Sigmoid colon (tissue), 7 donors: Measurements from ENCODE around the gene IKZF4. TPM values are rescaled to one million over a fixed set of nuclear protein-coding genes. Genes with fewer than 3 reads are reported as not detected.

Experiments used
- DNase-seq: peaks from one replicate; pipeline ENCODE4 v3.0.0-alpha.2; 2019
- H3K27ac ChIP-seq, 4 donors: fragments of 200-600 bp; sonication (generic); one replicate each; pipeline ENCODE4 v1.5.1; 2016 to 2019; ENCODE audit warnings: mild to moderate bottlenecking in 1 of 4
- H3K27me3 ChIP-seq, 3 donors: fragments of 200-600 bp; sonication (generic); one replicate each; pipeline ENCODE4 v1.5.1; 2019; ENCODE audit warnings: mild to moderate bottlenecking in 1 of 3
- H3K36me3 ChIP-seq, 4 donors: fragments of 200-600 bp; sonication (generic); one replicate each; pipeline ENCODE4 v1.5.1; 2016 to 2019
- H3K4me1 ChIP-seq, 4 donors: fragments of 200-600 bp; sonication (generic); one replicate each; pipeline ENCODE4 v1.5.1; 2017 to 2019
- H3K4me3 ChIP-seq, 4 donors: fragments of 200-600 bp; sonication (generic); one replicate each; pipeline ENCODE4 v1.5.1; 2017 to 2019; ENCODE audit warnings: mild to moderate bottlenecking in 2 of 4, moderate library complexity in 1 of 4
- H3K9me3 ChIP-seq, 4 donors: fragments of 200-600 bp in 3 of 4; sonication (generic) in 3 of 4; one replicate each; pipeline versions ENCODE4 v1.5.1 to v1.6.1; 2013 to 2019
- CTCF ChIP-seq, 4 experiments: fragments of 450-650 bp in 3 of 4; fragments of 200-600 bp in 1 of 4; IDR thresholded peaks; one replicate each; pipeline ENCODE4 v1.5.1; 2016 to 2019; ENCODE audit warnings: antibody characterized with exemption in 4 of 4, mild to moderate bottlenecking in 3 of 4, moderate library complexity in 2 of 4
- EP300 ChIP-seq, 4 donors: sonication (generic); formaldehyde crosslinking; IDR thresholded peaks; one replicate each; pipeline ENCODE4 v1.6.1; 2017; ENCODE audit warnings: antibody characterized with exemption in 4 of 4
- POLR2A ChIP-seq, 2 donors: fragments of 450-650 bp; IDR thresholded peaks; one replicate each; pipeline ENCODE4 v1.6.1; 2016; ENCODE audit warnings: antibody characterized with exemption in 2 of 2, mild to moderate bottlenecking in 2 of 2, moderate library complexity in 2 of 2
- POLR2AphosphoS5 ChIP-seq, 4 donors: sonication (generic); formaldehyde crosslinking; IDR thresholded peaks; one replicate each; pipeline ENCODE4 v1.6.1; 2017; ENCODE audit warnings: antibody characterized with exemption in 4 of 4
- WGBS, 2 donors: extraction: QIAGEN DNeasy Blood & Tissue Kit; methylation state at CpG; one replicate each; pipeline ENCODE4 v1.1.7; 2013; 5-methylcytosine and 5-hydroxymethylcytosine counted together
- intact Hi-C: fragments of 100-400 bp; cut with DNase I; formaldehyde crosslinking; loops from one replicate; pipeline ENCODE4 v1.15.1; 2023
- polyA plus RNA-seq, 3 donors: library from polyadenylated mRNA; stranded (reverse); fragments of 200-250 nt; gene quantifications; one replicate each; pipeline ENCODE4 v1.2.3, GENCODE V29; 2013
- total RNA-seq, 4 donors: library from RNA; depleted of rRNA; stranded (reverse); fragments of >200 nt; gene quantifications; one replicate each; pipeline ENCODE4 v1.1.0, GENCODE V29; 2016
- donor health status: healthy with polysubstance abuse.
- donor health status: Bipolar disorder and iron deficiency.
- donor health status: healthy.

IKZF4 gene
- total and polyA plus RNA-seq, 7 donors = 0.92 to 23.8 (median 2.4) TPM

DNA sequence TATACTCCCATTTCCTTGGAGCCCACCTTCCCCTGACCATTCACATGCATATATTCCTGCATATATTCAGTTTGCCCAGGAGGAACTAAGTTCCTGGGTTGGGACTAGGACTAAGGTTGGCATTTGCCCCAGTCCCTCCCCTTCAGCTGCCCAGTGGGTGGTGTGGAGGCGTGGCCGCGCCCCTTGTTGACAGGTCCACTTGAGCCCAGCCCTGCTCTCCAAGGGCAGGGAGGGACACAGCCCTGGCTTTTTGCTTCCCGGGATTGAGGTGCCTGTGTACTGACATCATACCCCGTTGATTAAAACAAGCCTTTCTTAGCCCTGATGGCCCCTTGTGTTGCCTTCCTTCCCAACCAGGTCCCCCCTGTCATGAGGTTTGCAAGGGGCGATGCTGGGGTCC is 66.4 kb downstream of the IKZF4 start:
- DNase-seq = peak; percentile 75
- Histone ChIP-seq H3K27me3 (no peaks in the 10 kb centered on the region), H3K4me3 (no peak overlapping the region), H3K36me3 (no peaks in the 10 kb centered on the region), H3K4me1 (no peaks in the 10 kb centered on the region), H3K27ac (peak overlapping the region in 2 of 4 donors; percentile 31 to 39), H3K9me3 (no peaks in the 10 kb centered on the region)
- TF ChIP-seq CTCF (IDR thresholded peaks at IDR 0.05) (no peak), POLR2AphosphoS5 (IDR thresholded peaks at IDR 0.05) (no peak), POLR2A (IDR thresholded peaks at IDR 0.05) (no peak), EP300 (IDR thresholded peaks at IDR 0.05) (no peak)
- 31 to 71% methylated on average over 6 of the region's 6 CpGs for WGBS, 2 donors
- intact Hi-C loops = no loop called here

Other genes with a start within 250 kb of the IKZF4 start
- gene SARNP, start 203.3 kb upstream of the IKZF4 start, total RNA-seq = 10 to 100 TPM; 49.0 to 81.9 (median 76.9) TPM
- 100 to 1,000 TPM in 2 of 3 donors, 10 to 100 TPM in 1; 93.1 to 106 (median 104) TPM for gene SARNP, start 203.3 kb upstream of the IKZF4 start, polyA plus RNA-seq
- 10 to 100 TPM in 2 of 4 donors, 1 to 10 TPM in 2; 9.1 to 18.1 (median 12.0) TPM for gene ORMDL2, start 203.0 kb upstream of the IKZF4 start, total RNA-seq
- gene ORMDL2, start 203.0 kb upstream of the IKZF4 start, polyA plus RNA-seq = 10 to 100 TPM; 18.0 to 64.6 (median 32.4) TPM
- 10 to 100 TPM; 19.0 to 31.3 (median 25.4) TPM for gene DNAJC14, start 191.5 kb upstream of the IKZF4 start, total RNA-seq
- gene DNAJC14, start 191.5 kb upstream of the IKZF4 start, polyA plus RNA-seq = 10 to 100 TPM; 13.2 to 27.2 (median 14.4) TPM
- gene MMP19, start 178.1 kb upstream of the IKZF4 start, total RNA-seq = 10 to 100 TPM in 1 of 4 donors, 1 to 10 TPM in 3; 6.0 to 18.0 (median 7.5) TPM
- 1 to 10 TPM; 1.2 to 6.0 (median 2.1) TPM for gene MMP19, start 178.1 kb upstream of the IKZF4 start, polyA plus RNA-seq
- 10 to 100 TPM; 17.5 to 31.7 (median 27.6) TPM for gene PYM1, start 93.1 kb upstream of the IKZF4 start, total RNA-seq
- 10 to 100 TPM; 59.9 to 93.9 (median 65.5) TPM for gene PYM1, start 93.1 kb upstream of the IKZF4 start, polyA plus RNA-seq
- gene DGKA, start 89.9 kb upstream of the IKZF4 start, total RNA-seq = 10 to 100 TPM; 21.4 to 76.4 (median 49.1) TPM
- 10 to 100 TPM; 43.0 to 97.8 (median 44.4) TPM for gene DGKA, start 89.9 kb upstream of the IKZF4 start, polyA plus RNA-seq
- 1 to 10 TPM in 1 of 4 donors, under 1 TPM in 1, not detected in 2; 0.71 to 1.3 TPM for gene PMEL, start 55.0 kb upstream of the IKZF4 start, total RNA-seq
- 1 to 10 TPM; 1.2 to 1.8 (median 1.7) TPM for gene PMEL, start 55.0 kb upstream of the IKZF4 start, polyA plus RNA-seq
- gene CDK2, start 54.2 kb upstream of the IKZF4 start, total RNA-seq = 10 to 100 TPM; 11.4 to 27.7 (median 18.8) TPM
- gene CDK2, start 54.2 kb upstream of the IKZF4 start, polyA plus RNA-seq = 10 to 100 TPM in 2 of 3 donors, 1 to 10 TPM in 1; 7.2 to 23.4 (median 11.1) TPM
- gene RAB5B, start 47.0 kb upstream of the IKZF4 start, total RNA-seq = 100 to 1,000 TPM in 3 of 4 donors, 10 to 100 TPM in 1; 92.8 to 102 (median 101) TPM
- 100 to 1,000 TPM in 1 of 3 donors, 10 to 100 TPM in 2; 82.8 to 113 (median 83.5) TPM for gene RAB5B, start 47.0 kb upstream of the IKZF4 start, polyA plus RNA-seq
- gene SUOX, start 23.8 kb upstream of the IKZF4 start, total RNA-seq = 10 to 100 TPM; 20.9 to 51.0 (median 25.4) TPM
- 10 to 100 TPM in 2 of 3 donors, 1 to 10 TPM in 1; 8.4 to 16.1 (median 15.0) TPM for gene SUOX, start 23.8 kb upstream of the IKZF4 start, polyA plus RNA-seq
- gene RPS26, start 20.9 kb downstream of the IKZF4 start, total RNA-seq = 1,000 to 10,000 TPM in 2 of 4 donors, 100 to 1,000 TPM in 2; 130 to 3,746 (median 1,580) TPM
- gene RPS26, start 20.9 kb downstream of the IKZF4 start, polyA plus RNA-seq = 1,000 to 10,000 TPM; 1,901 to 2,147 (median 2,067) TPM
- gene ERBB3, start 59.1 kb downstream of the IKZF4 start, total RNA-seq = 10 to 100 TPM; 10.2 to 21.4 (median 19.0) TPM
- 10 to 100 TPM; 31.8 to 69.8 (median 37.0) TPM for gene ERBB3, start 59.1 kb downstream of the IKZF4 start, polyA plus RNA-seq
- 100 to 1,000 TPM in 3 of 4 donors, 10 to 100 TPM in 1; 52.9 to 157 (median 110) TPM for gene PA2G4, start 83.5 kb downstream of the IKZF4 start, total RNA-seq
- 100 to 1,000 TPM in 1 of 3 donors, 10 to 100 TPM in 2; 68.4 to 136 (median 73.9) TPM for gene PA2G4, start 83.5 kb downstream of the IKZF4 start, polyA plus RNA-seq
- gene RPL41, start 95.6 kb downstream of the IKZF4 start, total RNA-seq = 1,000 to 10,000 TPM; 1,926 to 5,407 (median 3,655) TPM
- 1,000 to 10,000 TPM; 6,021 to 9,845 (median 6,338) TPM for gene RPL41, start 95.6 kb downstream of the IKZF4 start, polyA plus RNA-seq
- gene ZC3H10, start 97.2 kb downstream of the IKZF4 start, total RNA-seq = 1 to 10 TPM; 3.9 to 6.9 (median 4.8) TPM
- 1 to 10 TPM; 1.2 to 3.8 (median 1.4) TPM for gene ZC3H10, start 97.2 kb downstream of the IKZF4 start, polyA plus RNA-seq
- 100 to 1,000 TPM in 1 of 4 donors, 10 to 100 TPM in 3; 67.6 to 102 (median 88.7) TPM for gene ESYT1, start 107.2 kb downstream of the IKZF4 start, total RNA-seq
- gene ESYT1, start 107.2 kb downstream of the IKZF4 start, polyA plus RNA-seq = 10 to 100 TPM in 2 of 3 donors, 1 to 10 TPM in 1; 9.0 to 73.9 (median 13.8) TPM
- gene MYL6B, start 131.5 kb downstream of the IKZF4 start, total RNA-seq = 10 to 100 TPM; 37.7 to 90.6 (median 64.1) TPM
- gene MYL6B, start 131.5 kb downstream of the IKZF4 start, polyA plus RNA-seq = 10 to 100 TPM; 26.4 to 63.7 (median 32.3) TPM
- gene MYL6, start 137.3 kb downstream of the IKZF4 start, total RNA-seq = 1,000 to 10,000 TPM; 6,491 to 9,553 (median 8,571) TPM
- 1,000 to 10,000 TPM; 3,150 to 7,537 (median 5,524) TPM for gene MYL6, start 137.3 kb downstream of the IKZF4 start, polyA plus RNA-seq
- 100 to 1,000 TPM in 1 of 4 donors, 10 to 100 TPM in 3; 55.7 to 135 (median 70.7) TPM for gene SMARCC2, start 168.4 kb downstream of the IKZF4 start, total RNA-seq
- gene SMARCC2, start 168.4 kb downstream of the IKZF4 start, polyA plus RNA-seq = 10 to 100 TPM; 18.0 to 44.4 (median 18.3) TPM
- 100 to 1,000 TPM in 1 of 4 donors, 10 to 100 TPM in 3; 59.9 to 109 (median 78.0) TPM for gene RNF41, start 200.9 kb downstream of the IKZF4 start, total RNA-seq
- 10 to 100 TPM; 18.5 to 27.0 (median 25.2) TPM for gene RNF41, start 200.9 kb downstream of the IKZF4 start, polyA plus RNA-seq
- 10 to 100 TPM; 17.2 to 33.5 (median 31.6) TPM for gene NABP2, start 203.3 kb downstream of the IKZF4 start, total RNA-seq
- gene NABP2, start 203.3 kb downstream of the IKZF4 start, polyA plus RNA-seq = 10 to 100 TPM; 29.4 to 43.7 (median 32.6) TPM
- gene SLC39A5, start 209.0 kb downstream of the IKZF4 start, total RNA-seq = not detected
- 10 to 100 TPM; 30.0 to 74.0 (median 31.2) TPM for gene SLC39A5, start 209.0 kb downstream of the IKZF4 start, polyA plus RNA-seq
- 10 to 100 TPM in 2 of 4 donors, 1 to 10 TPM in 2; 8.4 to 19.1 (median 10.5) TPM for gene ANKRD52, start 237.3 kb downstream of the IKZF4 start, total RNA-seq
- 10 to 100 TPM in 1 of 3 donors, 1 to 10 TPM in 2; 4.2 to 20.1 (median 6.7) TPM for gene ANKRD52, start 237.3 kb downstream of the IKZF4 start, polyA plus RNA-seq
- gene COQ10A, start 245.9 kb downstream of the IKZF4 start, total RNA-seq = 10 to 100 TPM; 11.8 to 25.0 (median 19.9) TPM
- 1 to 10 TPM; 2.4 to 6.2 (median 3.0) TPM for gene COQ10A, start 245.9 kb downstream of the IKZF4 start, polyA plus RNA-seq